Erythroblast (primary cell): ENCODE results near the gene LILRA5.
"Not testable (repeated sequence)": the region's sequence is repeated elsewhere in the genome, so short reads cannot be mapped to it uniquely, and the experiment has no call there.

Source experiments
- GATA1 ChIP-seq: IDR thresholded peaks from 2 replicates; pipeline ENCODE4 v1.6.1; 2011; ENCODE audit warnings: low read depth, mild to moderate bottlenecking, control low read depth, low read length, moderate library complexity
- POLR2A ChIP-seq: IDR thresholded peaks from 2 replicates; pipeline ENCODE4 v1.6.1; 2011; ENCODE audit warnings: mild to moderate bottlenecking, low read length

- not testable (repeated sequence) for TF ChIP-seq POLR2A, GATA1
These were observed 34.3 kb downstream of the LILRA5 start for GRCh38 chr19:54278571-54279195.
